GM06990 (cell line): ENCODE data around the gene ELF3.
"Not testable (repeated sequence)": the region's sequence is repeated elsewhere in the genome, so short reads cannot be mapped to it uniquely, and the experiment has no call there.

Experiments used
- DNase-seq: peaks from one replicate; pipeline ENCODE4 v3.0.0-alpha.2; 2011; ENCODE audit not compliant: insufficient read length; ENCODE audit errors: extremely low read depth
- H3K27me3 ChIP-seq: replicated peaks from 2 replicates; pipeline ENCODE4 v1.6.0; 2011; ENCODE audit warnings: low read length; ENCODE audit not compliant: control insufficient read depth, insufficient read depth
- H3K36me3 ChIP-seq: 2 replicates; pipeline ENCODE4 v1.5.1; 2011; ENCODE audit warnings: low read length; ENCODE audit not compliant: control insufficient read depth, insufficient read depth
- H3K4me3 ChIP-seq: replicated peaks from 2 replicates; pipeline ENCODE4 v1.5.1; 2011; ENCODE audit warnings: low read depth, mild to moderate bottlenecking, control low read depth, low read length
- CTCF ChIP-seq: IDR thresholded peaks from 2 replicates; pipeline ENCODE4 v1.5.1; 2011; ENCODE audit warnings: low read length, control low read depth, mild to moderate bottlenecking, inconsistent platforms; ENCODE audit not compliant: insufficient read depth, poor library complexity, severe bottlenecking

The ELF3 gene

GRCh38 chr1:202010180-202011015 lies at the start of gene ELF3:
Gene ELF3 (plus strand): TSS chr1:202010587. CDS start chr1:202011137, 550 bp downstream.
- peak; percentile 25 for DNase-seq

GRCh38 chr1:201962382-201962781 lies 48.0 kb upstream of the ELF3 start:
- not testable (repeated sequence) for H3K36me3 ChIP-seq, DNase-seq, H3K4me3 ChIP-seq, H3K27me3 ChIP-seq

More at GRCh38 chr1:202010180-202011015, at the start of gene ELF3:
- peak within 1 kb of the TSS; percentile 16; the same call in 1 of the 2 replicates for H3K4me3 ChIP-seq
- 0 out of 2 replicates have a peak, but pooled peaks cover 2% of the 10 kb centered on the region for H3K36me3 ChIP-seq
- TF ChIP-seq CTCF: no peak
- no peaks in the 10 kb centered on the region for H3K27me3 ChIP-seq

- Histone ChIP-seq H3K4me3 (no peak overlapping the region), H3K27me3 (no peaks in the 10 kb centered on the region), H3K36me3 (peaks cover 6% of the 10 kb centered on the region)
- TF ChIP-seq CTCF: no peak
- no peak for DNase-seq
Measured at GRCh38 chr1:201964261-201964660, 46.1 kb upstream of the ELF3 start.

DNA sequence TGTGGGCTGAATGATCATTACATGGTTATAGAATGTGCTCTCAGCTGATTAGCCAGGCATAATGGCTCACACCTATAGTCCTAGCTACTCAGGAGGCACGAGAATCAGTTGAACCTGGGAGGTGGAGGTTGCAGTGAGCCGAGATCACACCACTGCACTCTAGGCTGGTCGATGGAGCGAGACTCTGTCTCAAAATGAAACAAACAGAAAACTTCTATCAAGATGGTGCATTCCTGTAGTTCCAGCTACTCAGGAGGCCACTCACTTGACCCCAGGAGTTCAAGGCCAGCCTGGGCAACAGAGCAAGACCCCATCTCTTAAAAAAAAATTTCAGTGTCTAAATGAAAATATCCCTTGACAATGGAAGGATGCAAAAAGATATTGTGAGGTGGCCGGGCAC lies 44.2 kb upstream of the ELF3 start:
- H3K4me3 ChIP-seq: no peak overlapping the region
- H3K36me3 ChIP-seq: peaks cover 7% of the 10 kb centered on the region
- no peak for TF ChIP-seq CTCF
- no peaks in the 10 kb centered on the region for H3K27me3 ChIP-seq
- no peak for DNase-seq

DNA sequence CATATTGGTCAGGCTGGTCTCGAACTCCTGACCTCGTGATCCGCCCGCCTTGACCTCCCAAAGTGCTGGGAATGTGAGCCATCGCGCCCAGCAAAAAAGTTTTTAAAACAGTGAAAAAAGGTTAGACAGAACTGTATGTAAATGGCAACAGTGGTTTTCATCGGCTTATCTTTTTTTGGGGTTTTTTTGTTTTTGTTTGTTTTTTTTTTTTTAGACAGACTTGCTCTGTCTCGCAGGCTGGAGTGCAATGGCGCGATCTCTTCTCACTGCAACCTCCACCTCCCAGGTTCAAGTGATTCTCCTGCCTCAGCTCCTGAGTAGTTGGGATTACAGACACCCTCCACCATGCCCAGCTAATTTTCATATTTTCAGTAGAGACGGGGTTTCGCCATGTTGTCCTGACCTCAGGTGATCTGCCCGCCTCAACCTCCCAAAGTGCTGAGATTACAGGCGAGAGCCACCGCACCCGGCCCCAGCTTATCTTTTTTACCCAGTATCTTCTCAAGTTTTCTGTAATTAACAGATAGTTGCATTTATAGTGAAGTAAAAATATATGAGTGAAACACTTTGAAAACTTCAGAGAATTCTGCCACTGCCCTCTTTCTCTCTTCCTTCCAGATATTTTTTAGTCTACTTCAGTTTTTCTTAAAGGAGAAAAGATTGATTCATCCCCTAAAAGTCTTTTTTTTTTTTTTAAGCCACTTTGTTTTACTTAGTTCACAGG lies 42.0 kb upstream of the ELF3 start:
- no peak for DNase-seq
- H3K27me3 ChIP-seq: no peaks in the 10 kb centered on the region
- H3K4me3 ChIP-seq: no peak overlapping the region
- H3K36me3 ChIP-seq: peaks cover 5% of the 10 kb centered on the region
- no peak for TF ChIP-seq CTCF
